K562 (cell line): ENCODE data around the gene KMT2E. TPM values are rescaled to one million over a fixed set of nuclear protein-coding genes. Genes with fewer than 3 reads are reported as not detected.

Experiments used
- ATAC-seq: fragments of 200-7000 bp; cut with Tn5 transposase; 3 replicates; pipeline ENCODE4 v1.9.1; 2020; ENCODE audit warnings: moderate library complexity
- BruUV-seq: library from RNA; stranded (reverse); fragments of 400-500 nt; replicated peaks from 2 replicates; lab custom pipeline; 2021; lab: Mats Ljungman, UMichigan
- CTCF ChIA-PET: fragments of 300-600 bp; formaldehyde crosslinking; extraction: SDS; loops from one replicate; lab custom pipeline; 2021; ENCODE audit warnings: low intra/inter-chr PET ratio; lab: Yijun Ruan, JAX
- POLR2A ChIA-PET: fragments of 300-600, 350-650 bp; sonication (Branson Sonifier 250); formaldehyde crosslinking; extraction: SDS; loops from one replicate; lab custom pipeline; 2021; ENCODE audit warnings: antibody characterized with exemption, inconsistent platforms; lab: Yijun Ruan, JAX
- DNase-seq, 4 experiments: peaks; one replicate each; pipeline versions ENCODE4 v3.0.0 to v3.0.0-alpha.2; 2011 to 2018; ENCODE audit warnings: low spot score in 3 of 4, mixed read lengths in 3 of 4; ENCODE audit errors: extremely low read depth in 1 of 4
- FAIRE-seq: peaks from 2 replicates; lab custom pipeline; 2011; peaks lifted over from hg19 to GRCh38; lab: Jason Lieb, UNC
- H2AFZ ChIP-seq: 2 replicates; pipeline ENCODE4 v1.6.0; 2011; ENCODE audit warnings: low read depth, low read length, control low read depth, inconsistent platforms
- H3K27ac ChIP-seq: fragments of 200-600 bp; 3 replicates; pipeline ENCODE4 v1.8.0; 2011; ENCODE audit warnings: low read depth, mild to moderate bottlenecking, control low read depth, inconsistent platforms, low read length, moderate library complexity, mixed read lengths; ENCODE audit errors: extremely low read depth
- H3K27me3 ChIP-seq, 2 experiments: fragments of 300-600 bp in 1 of 2; 2 replicates in 1 of 2; 3 replicates in 1 of 2; pipeline versions ENCODE4 v1.6.0 to v1.8.0; 2011; ENCODE audit warnings: inconsistent platforms in 2 of 2, low read length in 2 of 2, mild to moderate bottlenecking in 1 of 2, mixed read lengths in 1 of 2, moderate library complexity in 1 of 2; ENCODE audit not compliant: control insufficient read depth in 2 of 2, insufficient read depth in 2 of 2
- H3K36me3 ChIP-seq: fragments of 300-600 bp; 3 replicates; pipeline ENCODE4 v1.8.0; 2011; ENCODE audit warnings: mild to moderate bottlenecking, low read length, inconsistent platforms; ENCODE audit not compliant: control insufficient read depth, insufficient read depth
- H3K4me1 ChIP-seq, 2 experiments: fragments of 200-600 bp in 1 of 2; replicated peaks in 1 of 2; 2 replicates in 1 of 2; 3 replicates in 1 of 2; pipeline versions ENCODE4 v1.5.1 to v1.8.0; 2011; ENCODE audit warnings: inconsistent platforms in 2 of 2, low read length in 2 of 2, mild to moderate bottlenecking in 1 of 2, mixed read lengths in 1 of 2, moderate library complexity in 1 of 2; ENCODE audit not compliant: control insufficient read depth in 2 of 2, insufficient read depth in 2 of 2
- H3K4me2 ChIP-seq: 2 replicates; pipeline ENCODE4 v1.6.1; 2011; ENCODE audit warnings: low read length, control low read depth, inconsistent platforms, mixed read lengths; ENCODE audit not compliant: insufficient read depth
- H3K4me3 ChIP-seq: fragments of 200-600 bp; sonication (generic), shearing (Covaris generic); 2 replicates; pipeline ENCODE4 v1.5.1; 2016; ENCODE audit warnings: control low read depth, inconsistent platforms
- H3K79me2 ChIP-seq: fragments of 200-600 bp; 3 replicates; pipeline ENCODE4 v1.8.0; 2011; ENCODE audit warnings: low read length, inconsistent platforms; ENCODE audit not compliant: control insufficient read depth, insufficient read depth
- H3K9ac ChIP-seq, 2 experiments: 2 replicates each; pipeline versions ENCODE4 v1.6.0 to v1.6.1; 2011; ENCODE audit warnings: low read depth in 2 of 2, low read length in 2 of 2, control low read depth in 1 of 2, inconsistent platforms in 1 of 2, mild to moderate bottlenecking in 1 of 2, mixed read lengths in 1 of 2; ENCODE audit not compliant: insufficient read depth in 1 of 2
- H3K9me1 ChIP-seq: one replicate; pipeline ENCODE4 v1.6.0; 2011; ENCODE audit warnings: inconsistent platforms, mild to moderate bottlenecking, low read length, moderate library complexity; ENCODE audit not compliant: control insufficient read depth, insufficient read depth
- H3K9me3 ChIP-seq: replicated peaks from 2 replicates; pipeline ENCODE4 v1.5.1; 2011; ENCODE audit warnings: low read depth, low read length, inconsistent platforms; ENCODE audit not compliant: control insufficient read depth, insufficient read depth
- H4K20me1 ChIP-seq: replicated peaks from 2 replicates; pipeline ENCODE4 v1.6.1; 2011; ENCODE audit warnings: low read length, inconsistent platforms, mixed read lengths; ENCODE audit not compliant: control insufficient read depth, insufficient read depth
- ADNP ChIP-seq: fragments of 200-800 bp; sonication (Bioruptor generic); IDR thresholded peaks from 2 replicates; pipeline ENCODE4 v1.6.1; 2016; ENCODE audit warnings: missing genetic modification characterization, missing compliant biosample characterization
- GTF2E2 ChIP-seq: fragments of 200-800 bp; sonication (Bioruptor generic); IDR thresholded peaks from 2 replicates; pipeline ENCODE4 v1.6.1; 2016; ENCODE audit warnings: missing genetic modification characterization, missing compliant biosample characterization
- RBM25 ChIP-seq: fragments of 200-400 bp; formaldehyde crosslinking; IDR thresholded peaks from 2 replicates; pipeline ENCODE4 v1.6.1; 2018; ENCODE audit warnings: low read length, low read depth, moderate library complexity; ENCODE audit not compliant: severe bottlenecking
- TAF15 ChIP-seq: fragments of 200-400 bp; formaldehyde crosslinking; IDR thresholded peaks from 2 replicates; pipeline ENCODE4 v1.6.1; 2017; ENCODE audit warnings: mild to moderate bottlenecking, low read depth, low read length, moderate library complexity
- ZNF121 ChIP-seq: sonication (generic); formaldehyde crosslinking; conservative IDR thresholded peaks from 2 replicates; pipeline ENCODE4 v1.8.0; 2022; ENCODE audit warnings: missing genetic modification reagents
- WGBS: fragments of 100-300 bp; shearing (Covaris generic); methylation state at CpG from one replicate; pipeline ENCODE4 v1.1.6; 2016; ENCODE audit warnings: low coverage, mixed read lengths; ENCODE audit not compliant: insufficient coverage; ENCODE audit errors: missing lambda C conversion rate; 5-methylcytosine and 5-hydroxymethylcytosine counted together
- in situ Hi-C: fragments of 300-500 bp; cut with MboI; formaldehyde crosslinking; loops from 4 replicates; pipeline ENCODE4 v1.15.0; 2018; ENCODE audit warnings: inconsistent platforms, mixed read lengths
- intact Hi-C: fragments of 100-400 bp; cut with micrococcal nuclease; formaldehyde crosslinking; loops from 2 replicates; pipeline ENCODE4 v1.14.2; 2022
- polyA plus RNA-seq, 8 experiments: library from polyadenylated mRNA; depleted of rRNA in 4 of 8; stranded (reverse) in 5 of 8; unstranded in 3 of 8; fragments of >200 nt; fragmentation: Nextera tagmentation in 2 of 8; fragmentation: Illumina TruSeq in 1 of 8; extraction: Ambion mirVana in 2 of 8; extraction: Trizol in 1 of 8; gene quantifications; 2 replicates each; pipeline versions ENCODE4 v1.2.1 to v1.2.3, GENCODE V29; 2011 to 2014; ENCODE audit warnings: inconsistent platforms in 1 of 8, missing spikeins in 1 of 8
- total RNA-seq, 7 experiments: library from RNA; depleted of rRNA in 6 of 7; stranded (reverse); fragments of >200 nt in 6 of 7; fragmentation: Illumina TruSeq in 2 of 7; extraction: Trizol in 2 of 7; gene quantifications; 2 replicates each; pipeline versions ENCODE4 v1.2.1 to v1.2.3, GENCODE V29; 2011 to 2021; ENCODE audit warnings: low replicate concordance in 1 of 7
- TF ChIP-seq, protein P1 (sequence below): fragments of 450-650 bp; IDR thresholded peaks from 2 replicates; pipeline ENCODE4 v1.6.1; 2016; ENCODE audit warnings: borderline replicate concordance
- TF ChIP-seq, protein P2 (sequence below): sonication (generic); formaldehyde crosslinking; IDR thresholded peaks from 2 replicates; pipeline ENCODE4 v1.8.1; 2023; ENCODE audit warnings: mild to moderate bottlenecking, missing genetic modification reagents

KMT2E gene
- total and polyA plus RNA-seq, 9 of the 15 experiments (the other 6 are each of a cell fraction or from before 2014, with no cell fraction given), result 8.9 to 55.3 (median 38.1) TPM

DNA sequence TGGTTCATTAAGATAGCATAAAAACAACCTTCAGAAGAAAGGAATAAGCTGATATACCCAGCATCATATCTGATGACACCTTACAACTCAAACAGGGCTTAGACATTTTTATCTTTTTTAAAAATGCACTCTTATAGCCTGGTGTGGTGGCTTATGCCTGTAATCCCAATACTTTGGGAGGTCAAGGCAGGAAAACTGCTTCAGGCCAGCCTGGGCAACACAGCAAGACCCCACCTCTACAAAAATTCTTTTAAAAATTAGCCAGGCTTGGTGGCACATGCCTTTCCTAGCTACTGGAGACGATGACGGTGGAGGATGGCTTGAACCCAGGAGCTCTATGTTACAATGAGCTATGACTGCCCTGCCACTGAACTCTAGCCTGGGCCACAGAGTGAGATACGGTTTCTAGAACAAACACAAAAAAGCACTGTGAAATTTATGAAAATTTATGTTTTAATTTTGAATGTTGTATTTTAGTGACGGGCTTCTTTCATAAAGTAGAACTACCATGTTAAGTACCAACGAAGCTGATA, 12.3 kb upstream of the KMT2E start:
- Histone ChIP-seq H3K4me2 (no peak overlapping the region), H3K9me3 (no peaks in the 10 kb centered on the region), H3K9me1 (peaks cover 3% of the 10 kb centered on the region), H3K9ac (no peak overlapping the region), H3K27ac (no peak overlapping the region), H4K20me1 (peaks cover 56% of the 10 kb centered on the region), H3K36me3 (peaks cover 62% of the 10 kb centered on the region; the same call in 2 of the 3 replicates), H2AFZ (no peak overlapping the region), H3K27me3 (no peaks in the 10 kb centered on the region), H3K79me2 (peaks cover 99% of the 10 kb centered on the region; the same call in 2 of the 3 replicates), H3K4me1 (peaks cover 12 to 23% of the 10 kb centered on the region in 2 experiments), H3K4me3 (no peak overlapping the region)
- in situ Hi-C loops, result no loop called here
- POLR2A ChIA-PET, result interaction anchor here (0.7 to 2.9 kb wide), 10 partner anchors 9 to 75 kb away, joined by 3 to 27 read pairs (median 4); partner anchors contain the start of gene KMT2E
- peak; percentile 36 for TF ChIP-seq RBM25
- TF ChIP-seq, protein P1, sequence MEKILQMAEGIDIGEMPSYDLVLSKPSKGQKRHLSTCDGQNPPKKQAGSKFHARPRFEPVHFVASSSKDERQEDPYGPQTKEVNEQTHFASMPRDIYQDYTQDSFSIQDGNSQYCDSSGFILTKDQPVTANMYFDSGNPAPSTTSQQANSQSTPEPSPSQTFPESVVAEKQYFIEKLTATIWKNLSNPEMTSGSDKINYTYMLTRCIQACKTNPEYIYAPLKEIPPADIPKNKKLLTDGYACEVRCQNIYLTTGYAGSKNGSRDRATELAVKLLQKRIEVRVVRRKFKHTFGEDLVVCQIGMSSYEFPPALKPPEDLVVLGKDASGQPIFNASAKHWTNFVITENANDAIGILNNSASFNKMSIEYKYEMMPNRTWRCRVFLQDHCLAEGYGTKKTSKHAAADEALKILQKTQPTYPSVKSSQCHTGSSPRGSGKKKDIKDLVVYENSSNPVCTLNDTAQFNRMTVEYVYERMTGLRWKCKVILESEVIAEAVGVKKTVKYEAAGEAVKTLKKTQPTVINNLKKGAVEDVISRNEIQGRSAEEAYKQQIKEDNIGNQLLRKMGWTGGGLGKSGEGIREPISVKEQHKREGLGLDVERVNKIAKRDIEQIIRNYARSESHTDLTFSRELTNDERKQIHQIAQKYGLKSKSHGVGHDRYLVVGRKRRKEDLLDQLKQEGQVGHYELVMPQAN, result no peak
- TF ChIP-seq GTF2E2 (tag), result no peak
- no peak for TF ChIP-seq TAF15
- TF ChIP-seq, protein P2, sequence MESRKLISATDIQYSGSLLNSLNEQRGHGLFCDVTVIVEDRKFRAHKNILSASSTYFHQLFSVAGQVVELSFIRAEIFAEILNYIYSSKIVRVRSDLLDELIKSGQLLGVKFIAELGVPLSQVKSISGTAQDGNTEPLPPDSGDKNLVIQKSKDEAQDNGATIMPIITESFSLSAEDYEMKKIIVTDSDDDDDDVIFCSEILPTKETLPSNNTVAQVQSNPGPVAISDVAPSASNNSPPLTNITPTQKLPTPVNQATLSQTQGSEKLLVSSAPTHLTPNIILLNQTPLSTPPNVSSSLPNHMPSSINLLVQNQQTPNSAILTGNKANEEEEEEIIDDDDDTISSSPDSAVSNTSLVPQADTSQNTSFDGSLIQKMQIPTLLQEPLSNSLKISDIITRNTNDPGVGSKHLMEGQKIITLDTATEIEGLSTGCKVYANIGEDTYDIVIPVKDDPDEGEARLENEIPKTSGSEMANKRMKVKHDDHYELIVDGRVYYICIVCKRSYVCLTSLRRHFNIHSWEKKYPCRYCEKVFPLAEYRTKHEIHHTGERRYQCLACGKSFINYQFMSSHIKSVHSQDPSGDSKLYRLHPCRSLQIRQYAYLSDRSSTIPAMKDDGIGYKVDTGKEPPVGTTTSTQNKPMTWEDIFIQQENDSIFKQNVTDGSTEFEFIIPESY (CRISPR knock-in tag), result no peak
- TF ChIP-seq ADNP, result 0 out of 2 replicates have a peak, but pooled peaks have one; percentile 13
- TF ChIP-seq ZNF121, result peak; percentile 85
- CTCF ChIA-PET, result no interaction called here
- intact Hi-C loops, result no loop called here
- DNase-seq (no peak), ATAC-seq (no peak), FAIRE-seq (no peak)
- 93% methylated on average over 5 of the region's 5 CpGs for WGBS
- BruUV-seq, result no TSS peak
